ENCODE data around the gene SHE.

The SHE gene

GRCh38 chr1:154434346-154435085 is 67.7 kb downstream of the SHE start:
- no peak overlapping the region for H3K27ac Mint-ChIP-seq
- H3K4me1 Mint-ChIP-seq (ENCODE audit: low read depth), result peaks cover 35% of the 10 kb centered on the region
- peaks cover 15% of the 10 kb centered on the region for H3K36me3 Mint-ChIP-seq (ENCODE audit: low read depth)
- no peaks in the 10 kb centered on the region for H3K9me3 Mint-ChIP-seq
- no peaks in the 10 kb centered on the region for H3K27me3 Mint-ChIP-seq (ENCODE audit: low read depth)
- no peak overlapping the region for H3K4me3 Mint-ChIP-seq

GRCh38 chr1:154433161-154433764 is 68.9 kb downstream of the SHE start:
- Mint-ChIP-seq H3K27ac (peak overlapping the region; percentile 59), H3K36me3 (ENCODE audit: low read depth) (peaks cover 11% of the 10 kb centered on the region), H3K27me3 (ENCODE audit: low read depth) (no peaks in the 10 kb centered on the region), H3K4me1 (ENCODE audit: low read depth) (peaks cover 27% of the 10 kb centered on the region), H3K9me3 (no peaks in the 10 kb centered on the region), H3K4me3 (no peak overlapping the region)

GRCh38 chr1:154431586-154432373 is 70.4 kb downstream of the SHE start:
- peaks cover 8% of the 10 kb centered on the region for H3K36me3 Mint-ChIP-seq (ENCODE audit: low read depth)
- peaks cover 23% of the 10 kb centered on the region for H3K4me1 Mint-ChIP-seq (ENCODE audit: low read depth)
- H3K4me3 Mint-ChIP-seq, result no peak overlapping the region
- no peaks in the 10 kb centered on the region for H3K9me3 Mint-ChIP-seq
- no peaks in the 10 kb centered on the region for H3K27me3 Mint-ChIP-seq (ENCODE audit: low read depth)
- peak overlapping the region; percentile 12 for H3K27ac Mint-ChIP-seq

- Mint-ChIP-seq H3K27me3 (ENCODE audit: low read depth) (no peaks in the 10 kb centered on the region), H3K9me3 (no peaks in the 10 kb centered on the region), H3K4me1 (ENCODE audit: low read depth) (peaks cover 23% of the 10 kb centered on the region), H3K36me3 (ENCODE audit: low read depth) (peaks cover 7% of the 10 kb centered on the region), H3K4me3 (no peak overlapping the region), H3K27ac (no peak overlapping the region)
Measured at GRCh38 chr1:154430903-154431302, 71.3 kb downstream of the SHE start.

- no peak overlapping the region for H3K27ac Mint-ChIP-seq
- no peaks in the 10 kb centered on the region for H3K27me3 Mint-ChIP-seq (ENCODE audit: low read depth)
- H3K36me3 Mint-ChIP-seq (ENCODE audit: low read depth), result peaks cover 6% of the 10 kb centered on the region
- no peaks in the 10 kb centered on the region for H3K9me3 Mint-ChIP-seq
- H3K4me3 Mint-ChIP-seq, result no peak overlapping the region
- H3K4me1 Mint-ChIP-seq (ENCODE audit: low read depth), result peaks cover 23% of the 10 kb centered on the region
Measured at GRCh38 chr1:154429841-154430611, 72.2 kb downstream of the SHE start.
